ENCODE measurements around the gene SMIM27.

DNA sequence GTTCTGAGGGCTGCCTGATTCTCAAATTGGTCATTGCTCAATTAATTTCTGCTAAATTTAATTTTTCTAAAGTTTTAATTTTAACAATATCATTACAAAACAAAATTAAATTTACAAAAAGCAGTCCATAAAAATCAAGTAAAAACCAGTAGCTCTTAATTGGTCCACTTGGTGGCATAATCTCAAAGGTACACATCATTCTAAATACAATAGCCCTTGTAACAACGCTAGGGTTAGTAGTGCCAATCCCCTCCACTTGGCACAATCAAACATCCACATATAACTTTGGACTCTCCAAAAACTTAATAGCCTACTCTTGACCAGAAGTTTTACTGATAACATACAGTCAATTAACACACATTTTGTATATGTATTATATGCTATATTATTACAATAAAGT lies 22.7 kb downstream of the SMIM27 start:
- no peak for TF ChIP-seq SP1 (IDR thresholded peaks at IDR 0.05)
- TF ChIP-seq, protein P1, sequence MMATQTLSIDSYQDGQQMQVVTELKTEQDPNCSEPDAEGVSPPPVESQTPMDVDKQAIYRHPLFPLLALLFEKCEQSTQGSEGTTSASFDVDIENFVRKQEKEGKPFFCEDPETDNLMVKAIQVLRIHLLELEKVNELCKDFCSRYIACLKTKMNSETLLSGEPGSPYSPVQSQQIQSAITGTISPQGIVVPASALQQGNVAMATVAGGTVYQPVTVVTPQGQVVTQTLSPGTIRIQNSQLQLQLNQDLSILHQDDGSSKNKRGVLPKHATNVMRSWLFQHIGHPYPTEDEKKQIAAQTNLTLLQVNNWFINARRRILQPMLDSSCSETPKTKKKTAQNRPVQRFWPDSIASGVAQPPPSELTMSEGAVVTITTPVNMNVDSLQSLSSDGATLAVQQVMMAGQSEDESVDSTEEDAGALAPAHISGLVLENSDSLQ (IDR thresholded peaks at IDR 0.05) = no peak
- TF ChIP-seq SUZ12 (IDR thresholded peaks at IDR 0.05) = no peak

All from HEK293T (cell line).